K562 (cell line): Measurements from ENCODE around the gene LCTL. TPM values are rescaled to one million over a fixed set of nuclear protein-coding genes. Genes with fewer than 3 reads are reported as not detected.

Experiments used
- ATAC-seq: fragments of 200-7000 bp; cut with Tn5 transposase; 3 replicates; pipeline ENCODE4 v1.9.1; 2020; ENCODE audit warnings: moderate library complexity
- BruUV-seq: library from RNA; stranded (reverse); fragments of 400-500 nt; replicated peaks from 2 replicates; lab custom pipeline; 2021; lab: Mats Ljungman, UMichigan
- CTCF ChIA-PET: fragments of 300-600 bp; formaldehyde crosslinking; extraction: SDS; loops from one replicate; lab custom pipeline; 2021; ENCODE audit warnings: low intra/inter-chr PET ratio; lab: Yijun Ruan, JAX
- POLR2A ChIA-PET: fragments of 300-600, 350-650 bp; sonication (Branson Sonifier 250); formaldehyde crosslinking; extraction: SDS; loops from one replicate; lab custom pipeline; 2021; ENCODE audit warnings: antibody characterized with exemption, inconsistent platforms; lab: Yijun Ruan, JAX
- DNase-seq, 4 experiments: peaks; one replicate each; pipeline versions ENCODE4 v3.0.0 to v3.0.0-alpha.2; 2011 to 2018; ENCODE audit warnings: low spot score in 3 of 4, mixed read lengths in 3 of 4; ENCODE audit errors: extremely low read depth in 1 of 4
- FAIRE-seq: peaks from 2 replicates; lab custom pipeline; 2011; peaks lifted over from hg19 to GRCh38; lab: Jason Lieb, UNC
- H2AFZ ChIP-seq: 2 replicates; pipeline ENCODE4 v1.6.0; 2011; ENCODE audit warnings: low read depth, low read length, control low read depth, inconsistent platforms
- H3K27ac ChIP-seq: fragments of 200-600 bp; 3 replicates; pipeline ENCODE4 v1.8.0; 2011; ENCODE audit warnings: low read depth, mild to moderate bottlenecking, control low read depth, inconsistent platforms, low read length, moderate library complexity, mixed read lengths; ENCODE audit errors: extremely low read depth
- H3K27me3 ChIP-seq, 2 experiments: fragments of 300-600 bp in 1 of 2; 2 replicates in 1 of 2; 3 replicates in 1 of 2; pipeline versions ENCODE4 v1.6.0 to v1.8.0; 2011; ENCODE audit warnings: inconsistent platforms in 2 of 2, low read length in 2 of 2, mild to moderate bottlenecking in 1 of 2, mixed read lengths in 1 of 2, moderate library complexity in 1 of 2; ENCODE audit not compliant: control insufficient read depth in 2 of 2, insufficient read depth in 2 of 2
- H3K36me3 ChIP-seq: fragments of 300-600 bp; 3 replicates; pipeline ENCODE4 v1.8.0; 2011; ENCODE audit warnings: mild to moderate bottlenecking, low read length, inconsistent platforms; ENCODE audit not compliant: control insufficient read depth, insufficient read depth
- H3K4me1 ChIP-seq, 2 experiments: fragments of 200-600 bp in 1 of 2; replicated peaks in 1 of 2; 2 replicates in 1 of 2; 3 replicates in 1 of 2; pipeline versions ENCODE4 v1.5.1 to v1.8.0; 2011; ENCODE audit warnings: inconsistent platforms in 2 of 2, low read length in 2 of 2, mild to moderate bottlenecking in 1 of 2, mixed read lengths in 1 of 2, moderate library complexity in 1 of 2; ENCODE audit not compliant: control insufficient read depth in 2 of 2, insufficient read depth in 2 of 2
- H3K4me2 ChIP-seq: 2 replicates; pipeline ENCODE4 v1.6.1; 2011; ENCODE audit warnings: low read length, control low read depth, inconsistent platforms, mixed read lengths; ENCODE audit not compliant: insufficient read depth
- H3K4me3 ChIP-seq: fragments of 200-600 bp; sonication (generic), shearing (Covaris generic); 2 replicates; pipeline ENCODE4 v1.5.1; 2016; ENCODE audit warnings: control low read depth, inconsistent platforms
- H3K79me2 ChIP-seq: fragments of 200-600 bp; 3 replicates; pipeline ENCODE4 v1.8.0; 2011; ENCODE audit warnings: low read length, inconsistent platforms; ENCODE audit not compliant: control insufficient read depth, insufficient read depth
- H3K9ac ChIP-seq, 2 experiments: 2 replicates each; pipeline versions ENCODE4 v1.6.0 to v1.6.1; 2011; ENCODE audit warnings: low read depth in 2 of 2, low read length in 2 of 2, control low read depth in 1 of 2, inconsistent platforms in 1 of 2, mild to moderate bottlenecking in 1 of 2, mixed read lengths in 1 of 2; ENCODE audit not compliant: insufficient read depth in 1 of 2
- H3K9me1 ChIP-seq: one replicate; pipeline ENCODE4 v1.6.0; 2011; ENCODE audit warnings: inconsistent platforms, mild to moderate bottlenecking, low read length, moderate library complexity; ENCODE audit not compliant: control insufficient read depth, insufficient read depth
- H3K9me3 ChIP-seq: replicated peaks from 2 replicates; pipeline ENCODE4 v1.5.1; 2011; ENCODE audit warnings: low read depth, low read length, inconsistent platforms; ENCODE audit not compliant: control insufficient read depth, insufficient read depth
- H4K20me1 ChIP-seq: replicated peaks from 2 replicates; pipeline ENCODE4 v1.6.1; 2011; ENCODE audit warnings: low read length, inconsistent platforms, mixed read lengths; ENCODE audit not compliant: control insufficient read depth, insufficient read depth
- DDX20 ChIP-seq: fragments of 450-650 bp; IDR thresholded peaks from 2 replicates; pipeline ENCODE4 v1.6.1; 2016; ENCODE audit warnings: missing genetic modification characterization, low read depth, mild to moderate bottlenecking, missing compliant biosample characterization, moderate library complexity
- HOXB6 ChIP-seq: fragments of 250-450 bp; sonication (Bioruptor Pico); IDR thresholded peaks from 2 replicates; pipeline ENCODE4 v1.5.1; 2022; ENCODE audit warnings: mild to moderate bottlenecking, borderline replicate concordance
- RCOR1 ChIP-seq, 2 experiments: IDR thresholded peaks; 2 replicates each; pipeline ENCODE4 v1.6.1; 2012; ENCODE audit warnings: low read depth in 2 of 2, low read length in 2 of 2, borderline replicate concordance in 1 of 2, improper control_type of control experiment in 1 of 2
- SUPT5H ChIP-seq: fragments of 450-650 bp; IDR thresholded peaks from 2 replicates; pipeline ENCODE4 v1.6.1; 2016
- ZMIZ1 ChIP-seq, 2 experiments: fragments of 150-350 bp in 1 of 2; IDR thresholded peaks; 2 replicates each; pipeline ENCODE4 v1.6.1; 2012 to 2016; ENCODE audit warnings: low read depth in 2 of 2, low read length in 2 of 2, mild to moderate bottlenecking in 1 of 2, moderate library complexity in 1 of 2
- ZNF12 ChIP-seq: sonication (generic); formaldehyde crosslinking; IDR thresholded peaks from 2 replicates; pipeline ENCODE4 v1.4.0; 2020; ENCODE audit warnings: mild to moderate bottlenecking, missing genetic modification reagents
- WGBS: fragments of 100-300 bp; shearing (Covaris generic); methylation state at CpG from one replicate; pipeline ENCODE4 v1.1.6; 2016; ENCODE audit warnings: low coverage, mixed read lengths; ENCODE audit not compliant: insufficient coverage; ENCODE audit errors: missing lambda C conversion rate; 5-methylcytosine and 5-hydroxymethylcytosine counted together
- in situ Hi-C: fragments of 300-500 bp; cut with MboI; formaldehyde crosslinking; loops from 4 replicates; pipeline ENCODE4 v1.15.0; 2018; ENCODE audit warnings: inconsistent platforms, mixed read lengths
- intact Hi-C: fragments of 100-400 bp; cut with micrococcal nuclease; formaldehyde crosslinking; loops from 2 replicates; pipeline ENCODE4 v1.14.2; 2022
- polyA plus RNA-seq, 8 experiments: library from polyadenylated mRNA; depleted of rRNA in 4 of 8; stranded (reverse) in 5 of 8; unstranded in 3 of 8; fragments of >200 nt; fragmentation: Nextera tagmentation in 2 of 8; fragmentation: Illumina TruSeq in 1 of 8; extraction: Ambion mirVana in 2 of 8; extraction: Trizol in 1 of 8; gene quantifications; 2 replicates each; pipeline versions ENCODE4 v1.2.1 to v1.2.3, GENCODE V29; 2011 to 2014; ENCODE audit warnings: inconsistent platforms in 1 of 8, missing spikeins in 1 of 8
- total RNA-seq, 7 experiments: library from RNA; depleted of rRNA in 6 of 7; stranded (reverse); fragments of >200 nt in 6 of 7; fragmentation: Illumina TruSeq in 2 of 7; extraction: Trizol in 2 of 7; gene quantifications; 2 replicates each; pipeline versions ENCODE4 v1.2.1 to v1.2.3, GENCODE V29; 2011 to 2021; ENCODE audit warnings: low replicate concordance in 1 of 7
- TF ChIP-seq, protein P1 (sequence below): sonication (generic); formaldehyde crosslinking; IDR thresholded peaks from 2 replicates; pipeline ENCODE4 v1.8.0; 2022; ENCODE audit warnings: missing genetic modification reagents, mild to moderate bottlenecking, borderline replicate concordance
- TF ChIP-seq, protein P2 (sequence below): sonication (generic); formaldehyde crosslinking; IDR thresholded peaks from 2 replicates; pipeline ENCODE4 v1.8.1; 2023; ENCODE audit warnings: missing genetic modification reagents, mild to moderate bottlenecking, borderline replicate concordance

The LCTL gene
- total and polyA plus RNA-seq, 9 of the 15 experiments (the other 6 are each of a cell fraction or from before 2014, with no cell fraction given), result 0.08 to 0.31 (median 0.17) TPM; not detected in 6

DNA sequence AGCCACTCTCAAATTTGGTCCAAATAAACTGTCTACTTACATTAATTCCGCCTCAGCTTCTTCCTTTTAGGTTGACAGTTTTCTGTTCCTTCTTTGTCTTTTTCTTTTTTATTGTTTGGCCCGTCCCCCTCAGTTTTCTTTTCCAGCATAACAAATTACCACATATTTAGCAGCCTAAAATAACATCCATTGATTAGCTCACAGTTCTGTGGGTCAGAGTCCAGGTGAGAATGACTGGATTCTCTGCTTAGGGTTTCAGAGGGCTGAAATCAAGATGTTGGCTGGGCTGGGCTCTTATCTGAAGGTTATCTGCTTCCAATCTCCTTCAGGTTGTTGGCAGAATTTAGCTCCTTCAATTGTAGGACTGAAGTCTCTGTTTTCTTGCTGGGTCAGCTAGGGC lies 24.6 kb upstream of the LCTL start:
- H3K4me1 ChIP-seq, result peaks cover 47 to 60% of the 10 kb centered on the region in 2 experiments
- H3K36me3 ChIP-seq, result peaks cover 87% of the 10 kb centered on the region
- BruUV-seq, result no TSS peak
- peaks cover 85% of the 10 kb centered on the region for H4K20me1 ChIP-seq
- intact Hi-C loops (no loop called here), in situ Hi-C loops (loop anchor here (10.0 kb wide), 1 partner anchor 264 kb away; no protein-coding TSS in a partner anchor)
- H3K4me3 ChIP-seq, result no peak overlapping the region
- no peak overlapping the region for H3K9ac ChIP-seq
- ATAC-seq (no peak), DNase-seq (no peak), FAIRE-seq (no peak)
- TF ChIP-seq ZMIZ1 (IDR thresholded peaks at IDR 0.05; ENCODE audit: low read depth in 2 of 2, low read length in 2 of 2) (no peak), HOXB6 (no peak), RCOR1 (IDR thresholded peaks at IDR 0.05; ENCODE audit: borderline replicate concordance in 1 of 2, low read depth in 2 of 2, low read length in 2 of 2) (no peak), DDX20 (tag) (no peak), SUPT5H (no peak), ZNF12 (CRISPR knock-in tag) (no peak)
- TF ChIP-seq, protein P1, sequence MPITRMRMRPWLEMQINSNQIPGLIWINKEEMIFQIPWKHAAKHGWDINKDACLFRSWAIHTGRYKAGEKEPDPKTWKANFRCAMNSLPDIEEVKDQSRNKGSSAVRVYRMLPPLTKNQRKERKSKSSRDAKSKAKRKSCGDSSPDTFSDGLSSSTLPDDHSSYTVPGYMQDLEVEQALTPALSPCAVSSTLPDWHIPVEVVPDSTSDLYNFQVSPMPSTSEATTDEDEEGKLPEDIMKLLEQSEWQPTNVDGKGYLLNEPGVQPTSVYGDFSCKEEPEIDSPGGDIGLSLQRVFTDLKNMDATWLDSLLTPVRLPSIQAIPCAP (CRISPR knock-in tag), result no peak
- TF ChIP-seq, protein P2, sequence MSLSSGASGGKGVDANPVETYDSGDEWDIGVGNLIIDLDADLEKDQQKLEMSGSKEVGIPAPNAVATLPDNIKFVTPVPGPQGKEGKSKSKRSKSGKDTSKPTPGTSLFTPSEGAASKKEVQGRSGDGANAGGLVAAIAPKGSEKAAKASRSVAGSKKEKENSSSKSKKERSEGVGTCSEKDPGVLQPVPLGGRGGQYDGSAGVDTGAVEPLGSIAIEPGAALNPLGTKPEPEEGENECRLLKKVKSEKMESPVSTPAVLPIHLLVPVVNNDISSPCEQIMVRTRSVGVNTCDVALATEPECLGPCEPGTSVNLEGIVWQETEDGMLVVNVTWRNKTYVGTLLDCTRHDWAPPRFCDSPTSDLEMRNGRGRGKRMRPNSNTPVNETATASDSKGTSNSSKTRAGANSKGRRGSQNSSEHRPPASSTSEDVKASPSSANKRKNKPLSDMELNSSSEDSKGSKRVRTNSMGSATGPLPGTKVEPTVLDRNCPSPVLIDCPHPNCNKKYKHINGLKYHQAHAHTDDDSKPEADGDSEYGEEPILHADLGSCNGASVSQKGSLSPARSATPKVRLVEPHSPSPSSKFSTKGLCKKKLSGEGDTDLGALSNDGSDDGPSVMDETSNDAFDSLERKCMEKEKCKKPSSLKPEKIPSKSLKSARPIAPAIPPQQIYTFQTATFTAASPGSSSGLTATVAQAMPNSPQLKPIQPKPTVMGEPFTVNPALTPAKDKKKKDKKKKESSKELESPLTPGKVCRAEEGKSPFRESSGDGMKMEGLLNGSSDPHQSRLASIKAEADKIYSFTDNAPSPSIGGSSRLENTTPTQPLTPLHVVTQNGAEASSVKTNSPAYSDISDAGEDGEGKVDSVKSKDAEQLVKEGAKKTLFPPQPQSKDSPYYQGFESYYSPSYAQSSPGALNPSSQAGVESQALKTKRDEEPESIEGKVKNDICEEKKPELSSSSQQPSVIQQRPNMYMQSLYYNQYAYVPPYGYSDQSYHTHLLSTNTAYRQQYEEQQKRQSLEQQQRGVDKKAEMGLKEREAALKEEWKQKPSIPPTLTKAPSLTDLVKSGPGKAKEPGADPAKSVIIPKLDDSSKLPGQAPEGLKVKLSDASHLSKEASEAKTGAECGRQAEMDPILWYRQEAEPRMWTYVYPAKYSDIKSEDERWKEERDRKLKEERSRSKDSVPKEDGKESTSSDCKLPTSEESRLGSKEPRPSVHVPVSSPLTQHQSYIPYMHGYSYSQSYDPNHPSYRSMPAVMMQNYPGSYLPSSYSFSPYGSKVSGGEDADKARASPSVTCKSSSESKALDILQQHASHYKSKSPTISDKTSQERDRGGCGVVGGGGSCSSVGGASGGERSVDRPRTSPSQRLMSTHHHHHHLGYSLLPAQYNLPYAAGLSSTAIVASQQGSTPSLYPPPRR (CRISPR knock-in tag), result no peak
- no peak overlapping the region for H2AFZ ChIP-seq
- no peaks in the 10 kb centered on the region for H3K9me3 ChIP-seq
- H3K9me1 ChIP-seq, result peaks cover 46% of the 10 kb centered on the region
- H3K27ac ChIP-seq, result no peak overlapping the region
- H3K27me3 ChIP-seq, result no peaks in the 10 kb centered on the region
- H3K4me2 ChIP-seq, result no peak overlapping the region
- WGBS, result 100% methylated on average over 1 of the region's 2 CpGs
- POLR2A ChIA-PET, result interaction anchor here (0.6 to 1.7 kb wide), 8 partner anchors 8 to 1994 kb away, joined by 3 to 9 read pairs (median 3); no protein-coding TSS in a partner anchor
- H3K79me2 ChIP-seq, result peaks cover 93% of the 10 kb centered on the region
- CTCF ChIA-PET, result no interaction called here
